Measurements from ENCODE around the gene STEAP1B.
"Not testable (repeated sequence)": the region's sequence is repeated elsewhere in the genome, so short reads cannot be mapped to it uniquely, and the experiment has no call there.

Gene STEAP1B

GRCh38 chr7:22499888-22500689 is at the start of gene STEAP1B:
Gene STEAP1B (minus strand): TSS chr7:22500188. CDS start chr7:22494855, 5,333 bp downstream.
- DNase-seq, result peak; percentile 82

- DNase-seq, result no peak
Observed at GRCh38 chr7:22549051-22549450, 49.1 kb upstream of the STEAP1B start.

GRCh38 chr7:22548313-22548712 is 48.3 kb upstream of the STEAP1B start:
- no peak for DNase-seq

- DNase-seq, result no peak
Observed at GRCh38 chr7:22546769-22547168, 46.8 kb upstream of the STEAP1B start.

- no peak for DNase-seq
Observed at GRCh38 chr7:22545529-22545928, 45.5 kb upstream of the STEAP1B start.

GRCh38 chr7:22544245-22544644 is 44.3 kb upstream of the STEAP1B start:
- DNase-seq, result no peak

- no peak for DNase-seq
Observed at GRCh38 chr7:22543169-22543568, 43.2 kb upstream of the STEAP1B start.

- no peak for DNase-seq
Observed at GRCh38 chr7:22542669-22543068, 42.7 kb upstream of the STEAP1B start.

GRCh38 chr7:22542254-22542653 is 42.3 kb upstream of the STEAP1B start:
- no peak for DNase-seq

- no peak for DNase-seq
Observed at GRCh38 chr7:22541789-22542188, 41.8 kb upstream of the STEAP1B start.

GRCh38 chr7:22528537-22528936 is 28.5 kb upstream of the STEAP1B start:
- not testable (repeated sequence) for DNase-seq

GRCh38 chr7:22524353-22524947 is 24.5 kb upstream of the STEAP1B start:
- DNase-seq, result not testable (repeated sequence)

GRCh38 chr7:22523478-22524352 is 23.7 kb upstream of the STEAP1B start:
- DNase-seq, result not testable (repeated sequence)

GRCh38 chr7:22519560-22519959 is 19.6 kb upstream of the STEAP1B start:
- DNase-seq, result not testable (repeated sequence)

GRCh38 chr7:22516950-22517349 is 17.0 kb upstream of the STEAP1B start:
- not testable (repeated sequence) for DNase-seq

- not testable (repeated sequence) for DNase-seq
Observed at GRCh38 chr7:22514963-22515362, 15.0 kb upstream of the STEAP1B start.

GRCh38 chr7:22507320-22507719 is 7.3 kb upstream of the STEAP1B start:
- not testable (repeated sequence) for DNase-seq

GRCh38 chr7:22506316-22507020 is 6.5 kb upstream of the STEAP1B start:
- not testable (repeated sequence) for DNase-seq

GRCh38 chr7:22504519-22504918 is 4.5 kb upstream of the STEAP1B start:
- not testable (repeated sequence) for DNase-seq

- not testable (repeated sequence) for DNase-seq
Observed at GRCh38 chr7:22502104-22502503, 2.1 kb upstream of the STEAP1B start.

- not testable (repeated sequence) for DNase-seq
Observed at GRCh38 chr7:22501336-22501735, 1.3 kb upstream of the STEAP1B start.

GRCh38 chr7:22499044-22499443 is 944 bp downstream of the STEAP1B start:
- DNase-seq, result no peak

- DNase-seq, result not testable (repeated sequence)
Observed at GRCh38 chr7:22496912-22497311, 3.1 kb downstream of the STEAP1B start.

Data from activated CD4-positive, alpha-beta T cell treated with anti-CD3 and anti-CD28 coated beads, Interleukin-2, amount 50 U/mL, for 1 hour (primary cell).